Kidney (tissue), 14 donors: ENCODE data around the gene CAP2. TPM values are rescaled to one million over a fixed set of nuclear protein-coding genes. Genes with fewer than 3 reads are reported as not detected.

Experiments used
- DNase-seq, 5 donors: peaks; one replicate each; pipeline ENCODE4 v3.0.0-alpha.2; 2013 to 2020
- FAIRE-seq: peaks from 2 replicates; lab custom pipeline; 2012; peaks lifted over from hg19 to GRCh38; lab: Jason Lieb, UNC
- H3K27ac ChIP-seq, 2 donors: one replicate each; pipeline ENCODE4 v1.7.0; 2013; ENCODE audit warnings: low read depth in 2 of 2, low read length in 2 of 2, inconsistent platforms in 1 of 2
- H3K27me3 ChIP-seq: one replicate; pipeline ENCODE4 v1.7.1; 2013; ENCODE audit warnings: low read length, inconsistent platforms; ENCODE audit not compliant: control insufficient read depth, insufficient read depth
- H3K36me3 ChIP-seq, 3 donors: one replicate each; pipeline versions ENCODE4 v1.7.0 to v1.7.1; 2013; ENCODE audit warnings: low read length in 3 of 3, control low read depth in 1 of 3, inconsistent platforms in 1 of 3; ENCODE audit not compliant: insufficient read depth in 3 of 3, control insufficient read depth in 2 of 3
- H3K4me1 ChIP-seq, 3 donors: one replicate each; pipeline versions ENCODE4 v1.7.0 to v1.7.1; 2013; ENCODE audit warnings: low read length in 3 of 3, inconsistent platforms in 1 of 3, low read depth in 1 of 3; ENCODE audit not compliant: control insufficient read depth in 2 of 3, insufficient read depth in 2 of 3
- H3K4me3 ChIP-seq, 3 donors: one replicate each; pipeline versions ENCODE4 v1.7.0 to v1.8.1; 2013; ENCODE audit warnings: low read length in 3 of 3, control low read depth in 1 of 3, inconsistent platforms in 1 of 3
- H3K9ac ChIP-seq, 3 donors: one replicate each; pipeline versions ENCODE4 v1.7.0 to v1.7.1; 2013; ENCODE audit warnings: low read length in 3 of 3, control low read depth in 1 of 3, inconsistent platforms in 1 of 3
- H3K9me3 ChIP-seq, 3 donors: one replicate each; pipeline versions ENCODE4 v1.7.0 to v1.7.1; 2013; ENCODE audit warnings: low read length in 3 of 3, control low read depth in 1 of 3, inconsistent platforms in 1 of 3; ENCODE audit not compliant: control insufficient read depth in 2 of 3, insufficient read depth in 1 of 3
- intact Hi-C: fragments of 100-400 bp; cut with DNase I; formaldehyde crosslinking; loops from one replicate; pipeline ENCODE4 v1.11.1; 2022
- polyA plus RNA-seq: library from polyadenylated mRNA; stranded (reverse); fragments of 350-450 nt; fragmentation: Illumina TruSeq; extraction: RNeasy Lipid Tissue Mini Kit (QIAGEN cat#74804); gene quantifications from one replicate; pipeline ENCODE4 v1.2.3, GENCODE V29; 2014; ENCODE audit warnings: low read depth, low replicate concordance; ENCODE audit not compliant: insufficient read depth
- total RNA-seq: library from RNA; stranded (reverse); fragmentation: NEBNext Ultra II Directional; extraction: Animal tissue kit (Norgen Biotek cat#: 25700); gene quantifications from one replicate; pipeline ENCODE4 v1.2.1, GENCODE V29; 2021
- TF ChIP-seq, protein P1 (sequence below): IDR thresholded peaks from 3 replicates; pipeline ENCODE4 v1.5.1; 2012; ENCODE audit warnings: mild to moderate bottlenecking, moderate library complexity, borderline replicate concordance; ENCODE audit not compliant: insufficient read depth; ENCODE audit errors: extremely low read depth
- donor health status: control.
- donor health status: control.
- donor health status: control.
- donor health status: control.
- donor health status: control.
- donor health status: DM: yes; HTN: yes; CAD: no.
- donor health status: Normal renal cell carcinoma (clear cell type).

Gene CAP2
- total and polyA plus RNA-seq, 2 donors from 2014 or later = 9.8 to 15.7 TPM

DNA sequence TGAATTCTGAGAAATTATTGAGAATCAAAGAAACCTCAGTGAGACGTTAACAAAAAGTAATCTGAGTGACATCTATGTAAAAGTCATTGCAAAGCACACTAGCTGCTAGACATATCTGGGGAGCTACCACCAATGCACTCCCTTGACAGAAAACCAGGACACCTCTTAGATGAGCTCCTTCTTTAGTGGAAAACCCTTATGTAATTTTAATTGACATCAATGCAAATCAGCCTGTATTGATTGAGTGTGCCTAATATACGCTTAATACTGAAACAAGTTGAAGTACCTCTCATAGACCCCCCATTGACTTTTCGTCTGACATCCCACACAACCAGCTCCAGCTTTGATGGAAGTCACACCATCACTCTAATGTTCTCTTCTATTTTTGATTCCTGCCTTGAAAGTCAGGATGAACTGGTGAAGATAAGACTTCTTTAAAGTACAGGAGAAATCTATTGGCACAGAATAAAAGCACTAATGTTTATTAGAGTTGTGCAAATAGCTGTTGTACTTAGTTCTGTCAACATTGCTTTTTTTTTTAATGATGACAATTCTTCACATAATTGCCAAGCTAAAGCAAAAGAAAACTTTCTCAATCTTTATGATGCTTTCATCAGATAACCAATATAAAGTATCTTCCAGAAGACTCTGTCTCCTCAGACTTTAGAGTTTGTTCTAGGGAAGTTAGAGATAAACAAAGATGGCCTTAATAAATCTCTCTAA is 108.7 kb downstream of the CAP2 start:
- H3K4me3 ChIP-seq = no peak overlapping the region
- intact Hi-C loops = no loop called here
- no peak overlapping the region for H3K27ac ChIP-seq
- H3K4me1 ChIP-seq = no peaks in the 10 kb centered on the region
- DNase-seq (no peak), FAIRE-seq (no peak)
- no peak overlapping the region for H3K9ac ChIP-seq
- H3K27me3 ChIP-seq = no peaks in the 10 kb centered on the region
- TF ChIP-seq, protein P1, sequence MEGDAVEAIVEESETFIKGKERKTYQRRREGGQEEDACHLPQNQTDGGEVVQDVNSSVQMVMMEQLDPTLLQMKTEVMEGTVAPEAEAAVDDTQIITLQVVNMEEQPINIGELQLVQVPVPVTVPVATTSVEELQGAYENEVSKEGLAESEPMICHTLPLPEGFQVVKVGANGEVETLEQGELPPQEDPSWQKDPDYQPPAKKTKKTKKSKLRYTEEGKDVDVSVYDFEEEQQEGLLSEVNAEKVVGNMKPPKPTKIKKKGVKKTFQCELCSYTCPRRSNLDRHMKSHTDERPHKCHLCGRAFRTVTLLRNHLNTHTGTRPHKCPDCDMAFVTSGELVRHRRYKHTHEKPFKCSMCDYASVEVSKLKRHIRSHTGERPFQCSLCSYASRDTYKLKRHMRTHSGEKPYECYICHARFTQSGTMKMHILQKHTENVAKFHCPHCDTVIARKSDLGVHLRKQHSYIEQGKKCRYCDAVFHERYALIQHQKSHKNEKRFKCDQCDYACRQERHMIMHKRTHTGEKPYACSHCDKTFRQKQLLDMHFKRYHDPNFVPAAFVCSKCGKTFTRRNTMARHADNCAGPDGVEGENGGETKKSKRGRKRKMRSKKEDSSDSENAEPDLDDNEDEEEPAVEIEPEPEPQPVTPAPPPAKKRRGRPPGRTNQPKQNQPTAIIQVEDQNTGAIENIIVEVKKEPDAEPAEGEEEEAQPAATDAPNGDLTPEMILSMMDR = no peak
- H3K9me3 ChIP-seq = no peaks in the 10 kb centered on the region
- H3K36me3 ChIP-seq = no peaks in the 10 kb centered on the region

DNA sequence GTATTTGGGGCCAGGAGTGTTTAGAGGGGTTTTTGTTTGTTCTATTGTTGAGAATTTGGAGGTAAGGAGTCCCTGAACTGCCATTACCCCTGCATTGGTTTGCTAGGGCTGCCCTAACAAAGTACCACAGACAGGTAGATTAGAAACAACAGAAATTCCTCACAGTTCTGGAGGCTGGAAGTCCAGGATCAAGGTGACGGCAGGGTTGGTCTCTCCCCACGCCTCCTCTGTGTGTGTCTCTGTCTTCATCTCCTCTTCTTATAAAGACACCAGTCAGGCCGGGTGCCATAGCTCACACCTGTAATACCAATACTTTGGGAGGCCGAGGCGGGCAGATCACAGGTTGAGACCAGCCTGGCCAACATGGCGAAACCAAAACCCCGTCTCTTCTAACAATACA is 109.7 kb downstream of the CAP2 start:
- no peak overlapping the region for H3K4me3 ChIP-seq
- intact Hi-C loops = no loop called here
- H3K27me3 ChIP-seq = no peaks in the 10 kb centered on the region
- DNase-seq = no peak
- no peaks in the 10 kb centered on the region for H3K4me1 ChIP-seq
- no peak overlapping the region for H3K27ac ChIP-seq
- FAIRE-seq = no peak
- H3K9me3 ChIP-seq = no peaks in the 10 kb centered on the region
- no peak overlapping the region for H3K9ac ChIP-seq
- TF ChIP-seq, protein P1 = no peak
- no peaks in the 10 kb centered on the region for H3K36me3 ChIP-seq

DNA sequence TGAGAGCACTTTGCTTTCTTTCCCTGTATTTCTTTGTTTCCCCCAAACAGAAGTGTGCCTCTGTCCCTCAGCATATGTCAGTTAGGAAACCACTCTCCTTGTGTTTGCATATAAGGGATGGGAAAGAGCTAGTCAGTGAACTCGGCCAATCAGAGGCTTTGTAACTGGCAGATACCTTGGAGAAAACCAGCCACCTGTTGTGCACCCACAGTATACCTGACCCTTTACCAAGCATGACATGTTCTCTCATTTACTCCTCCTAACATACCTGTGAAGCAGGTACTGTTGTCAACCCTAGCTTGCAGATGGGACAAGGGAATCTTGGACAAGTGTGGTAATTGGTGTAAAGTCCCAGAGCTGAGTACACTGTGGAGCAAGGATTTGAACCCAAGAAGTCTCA is 110.6 kb downstream of the CAP2 start:
- Histone ChIP-seq H3K9me3 (no peaks in the 10 kb centered on the region), H3K36me3 (no peaks in the 10 kb centered on the region), H3K27me3 (no peaks in the 10 kb centered on the region), H3K4me1 (no peaks in the 10 kb centered on the region), H3K4me3 (no peak overlapping the region), H3K9ac (no peak overlapping the region), H3K27ac (no peak overlapping the region)
- TF ChIP-seq, protein P1 = no peak
- no peak for DNase-seq
- intact Hi-C loops = no loop called here
- no peak for FAIRE-seq
